Common myeloid progenitor, CD34-positive (primary cell): Measurements from ENCODE around the gene SPRYD4.

Experiments used
- CTCF ChIA-PET: fragments of 350-600 bp; sonication (Branson Sonifier 250); formaldehyde crosslinking; loops from one replicate; lab custom pipeline; 2021; ENCODE audit warnings: antibody characterized with exemption; lab: Charles Lee
- POLR2A ChIA-PET: fragments of 350-600 bp; sonication (Branson Sonifier 250); formaldehyde crosslinking; loops from one replicate; lab custom pipeline; 2021; ENCODE audit warnings: antibody characterized with exemption; lab: Charles Lee
- DNase-seq, 3 donors: peaks; one replicate each; pipeline versions ENCODE4 v3.0.0 to v3.0.0-alpha.2; 2013
- H3K27ac ChIP-seq, 2 experiments: 1 replicate in 1 of 2; 2 replicates in 1 of 2; pipeline ENCODE4 v1.7.0; 2013; ENCODE audit warnings: inconsistent platforms in 2 of 2, low read length in 2 of 2, mild to moderate bottlenecking in 2 of 2, low read depth in 1 of 2, moderate library complexity in 1 of 2; ENCODE audit not compliant: severe bottlenecking in 2 of 2, insufficient read depth in 1 of 2, poor library complexity in 1 of 2
- H3K27me3 ChIP-seq, 5 experiments: replicated peaks in 2 of 5; 1 replicate in 3 of 5; 2 replicates in 2 of 5; pipeline versions ENCODE4 v1.6.1 to v1.7.0; 2013; ENCODE audit warnings: low read length in 4 of 5, mild to moderate bottlenecking in 2 of 5, moderate library complexity in 2 of 5, inconsistent platforms in 1 of 5; ENCODE audit not compliant: insufficient read depth in 5 of 5, control insufficient read depth in 4 of 5
- H3K36me3 ChIP-seq, 4 experiments: 1 replicate in 2 of 4; 2 replicates in 2 of 4; pipeline versions ENCODE4 v1.6.1 to v1.7.0; 2013; ENCODE audit warnings: low read length in 3 of 4, control low read depth in 1 of 4, mild to moderate bottlenecking in 1 of 4; ENCODE audit not compliant: control insufficient read depth in 4 of 4, insufficient read depth in 4 of 4
- H3K4me1 ChIP-seq, 4 experiments: 1 replicate in 3 of 4; 2 replicates in 1 of 4; pipeline versions ENCODE4 v1.6.1 to v1.7.1; 2013; ENCODE audit warnings: low read length in 3 of 4, mild to moderate bottlenecking in 3 of 4, control low read depth in 1 of 4, inconsistent platforms in 1 of 4, moderate library complexity in 1 of 4; ENCODE audit not compliant: control insufficient read depth in 4 of 4, insufficient read depth in 4 of 4; ENCODE audit errors: control extremely low read depth in 1 of 4
- H3K4me3 ChIP-seq, 7 experiments: 1 replicate in 4 of 7; 2 replicates in 3 of 7; pipeline versions ENCODE4 v1.5.1 to v1.7.0; 2013; ENCODE audit warnings: mild to moderate bottlenecking in 7 of 7, low read length in 6 of 7, moderate library complexity in 6 of 7, inconsistent platforms in 2 of 7, low read depth in 2 of 7, control low read depth in 1 of 7; ENCODE audit not compliant: insufficient read depth in 4 of 7, control insufficient read depth in 1 of 7; ENCODE audit errors: extremely low read depth in 1 of 7
- H3K9me3 ChIP-seq, 5 experiments: 1 replicate in 4 of 5; 2 replicates in 1 of 5; pipeline versions ENCODE4 v1.6.1 to v1.7.1; 2013; ENCODE audit warnings: low read length in 4 of 5, mild to moderate bottlenecking in 2 of 5, inconsistent platforms in 1 of 5, low read depth in 1 of 5, moderate library complexity in 1 of 5; ENCODE audit not compliant: control insufficient read depth in 4 of 5, insufficient read depth in 2 of 5; ENCODE audit errors: control extremely low read depth in 1 of 5
- WGBS: methylation state at CpG from one replicate; pipeline ENCODE4 v1.1.5; 2013; ENCODE audit not compliant: insufficient coverage; 5-methylcytosine and 5-hydroxymethylcytosine counted together

The SPRYD4 gene

DNA sequence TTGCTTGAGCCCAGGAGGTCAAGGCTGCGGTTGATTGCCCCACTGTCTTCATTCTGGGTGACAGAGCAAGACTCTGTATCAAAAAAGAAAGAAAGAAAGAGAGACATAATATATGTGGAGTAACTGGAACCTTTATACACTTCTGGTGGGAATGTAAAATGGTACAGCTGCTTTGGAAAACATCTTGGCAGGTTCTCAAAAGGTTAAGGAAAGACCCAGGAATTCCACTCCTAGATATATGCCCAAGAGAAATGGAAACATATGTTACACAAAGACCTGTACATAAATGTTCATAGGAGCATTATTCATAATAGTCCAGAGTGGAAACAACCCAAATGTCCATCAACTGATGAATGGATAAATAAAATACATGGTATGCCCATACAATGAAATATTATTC lies 60.5 kb downstream of the SPRYD4 start:
- Histone ChIP-seq H3K36me3 (no peaks in the 10 kb centered on the region), H3K27me3 (no peaks in the 10 kb centered on the region), H3K4me1 (no peaks in the 10 kb centered on the region), H3K4me3 (no peak overlapping the region), H3K27ac (no peak overlapping the region), H3K9me3 (no peaks in the 10 kb centered on the region)
- POLR2A ChIA-PET: no interaction called here
- CTCF ChIA-PET: interaction anchor here (0.6 to 0.9 kb wide), 2 partner anchors 14 to 37 kb away, joined by 3 read pairs; no protein-coding TSS in a partner anchor
- no peak for DNase-seq
- WGBS: 100% methylated on average over 1 of the region's 1 CpG
